CD4-positive, alpha-beta memory T cell (primary cell): ENCODE results near the gene VAMP7. TPM values are rescaled to one million over a fixed set of nuclear protein-coding genes. Genes with fewer than 3 reads are reported as not detected.
"Not testable (repeated sequence)": the region's sequence is repeated elsewhere in the genome, so short reads cannot be mapped to it uniquely, and the experiment has no call there.

ENCODE experiments used
- CTCF ChIA-PET: fragments of 350-600 bp; sonication (Branson Sonifier 250); formaldehyde crosslinking; loops from one replicate; lab custom pipeline; 2021; ENCODE audit warnings: inconsistent platforms; ENCODE audit not compliant: partially characterized antibody; lab: Charles Lee
- POLR2A ChIA-PET: fragments of 350-600 bp; sonication (Branson Sonifier 250); formaldehyde crosslinking; loops from one replicate; lab custom pipeline; 2021; ENCODE audit not compliant: partially characterized antibody; lab: Charles Lee
- DNase-seq, 5 donors: peaks; one replicate each; pipeline versions ENCODE4 v3.0.0 to v3.0.0-alpha.2; 2020 to 2022; ENCODE audit warnings: mixed read lengths in 1 of 5
- H3K27ac ChIP-seq: one replicate; pipeline ENCODE4 v1.7.0; 2013; ENCODE audit warnings: low read depth, low read length
- H3K27me3 ChIP-seq: 2 replicates; pipeline ENCODE4 v1.7.0; 2013; ENCODE audit warnings: mild to moderate bottlenecking, low read length, moderate library complexity; ENCODE audit not compliant: insufficient read depth
- H3K36me3 ChIP-seq: 2 replicates; pipeline ENCODE4 v1.7.0; 2013; ENCODE audit warnings: mild to moderate bottlenecking, low read length, moderate library complexity; ENCODE audit not compliant: insufficient read depth
- H3K4me1 ChIP-seq: 2 replicates; pipeline ENCODE4 v1.7.0; 2013; ENCODE audit warnings: mild to moderate bottlenecking, low read length, moderate library complexity; ENCODE audit not compliant: insufficient read depth
- H3K4me3 ChIP-seq, 2 donors: one replicate each; pipeline ENCODE4 v1.7.0; 2013; ENCODE audit warnings: low read length in 2 of 2, mild to moderate bottlenecking in 1 of 2
- H3K9me3 ChIP-seq, 2 donors: one replicate each; pipeline ENCODE4 v1.7.0; 2013; ENCODE audit warnings: low read length in 2 of 2, control low read depth in 1 of 2; ENCODE audit not compliant: control insufficient read depth in 1 of 2
- H3K27ac Mint-ChIP-seq, 7 donors: one replicate each; pipeline ENCODE4 v1.8.0; 2020 to 2021; ENCODE audit warnings: mixed read lengths in 7 of 7, mild to moderate bottlenecking in 6 of 7, inconsistent platforms in 3 of 7, moderate library complexity in 3 of 7
- H3K27me3 Mint-ChIP-seq, 2 donors: one replicate each; pipeline ENCODE4 v1.8.0; 2020 to 2021; ENCODE audit warnings: mixed read lengths in 2 of 2
- H3K36me3 Mint-ChIP-seq, 2 donors: one replicate each; pipeline ENCODE4 v1.8.0; 2020 to 2021; ENCODE audit warnings: mixed read lengths in 2 of 2, inconsistent platforms in 1 of 2, mild to moderate bottlenecking in 1 of 2
- H3K4me1 Mint-ChIP-seq, 4 donors: one replicate each; pipeline ENCODE4 v1.8.0; 2020 to 2021; ENCODE audit warnings: mixed read lengths in 4 of 4, mild to moderate bottlenecking in 1 of 4
- H3K4me3 Mint-ChIP-seq, 8 donors: one replicate each; pipeline ENCODE4 v1.8.0; 2020 to 2021; ENCODE audit warnings: mixed read lengths in 8 of 8, mild to moderate bottlenecking in 7 of 8, moderate library complexity in 6 of 8, inconsistent platforms in 3 of 8
- H3K9me3 Mint-ChIP-seq, 8 donors: one replicate each; pipeline ENCODE4 v1.8.0; 2020 to 2021; ENCODE audit warnings: mixed read lengths in 8 of 8, mild to moderate bottlenecking in 5 of 8, inconsistent platforms in 3 of 8, moderate library complexity in 1 of 8
- intact Hi-C: fragments of 100-400 bp; cut with micrococcal nuclease; formaldehyde crosslinking; loops from one replicate; pipeline ENCODE4 v1.15.1; 2023
- polyA plus RNA-seq, 2 donors: library from polyadenylated mRNA; unstranded; fragments of 300-500 nt; fragmentation: Illumina TruSeq; gene quantifications; one replicate each; pipeline ENCODE4 v1.2.3, GENCODE V29; 2021
- total RNA-seq, 2 experiments: library from RNA; stranded (reverse); gene quantifications; one replicate each; pipeline ENCODE4 v1.2.3, GENCODE V29; 2021

The VAMP7 gene, protein sequence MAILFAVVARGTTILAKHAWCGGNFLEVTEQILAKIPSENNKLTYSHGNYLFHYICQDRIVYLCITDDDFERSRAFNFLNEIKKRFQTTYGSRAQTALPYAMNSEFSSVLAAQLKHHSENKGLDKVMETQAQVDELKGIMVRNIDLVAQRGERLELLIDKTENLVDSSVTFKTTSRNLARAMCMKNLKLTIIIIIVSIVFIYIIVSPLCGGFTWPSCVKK
- 10 to 100 TPM; 22.3 to 22.7 TPM for total RNA-seq
- polyA plus RNA-seq, result 10 to 100 TPM; 52.9 to 66.7 TPM

DNA sequence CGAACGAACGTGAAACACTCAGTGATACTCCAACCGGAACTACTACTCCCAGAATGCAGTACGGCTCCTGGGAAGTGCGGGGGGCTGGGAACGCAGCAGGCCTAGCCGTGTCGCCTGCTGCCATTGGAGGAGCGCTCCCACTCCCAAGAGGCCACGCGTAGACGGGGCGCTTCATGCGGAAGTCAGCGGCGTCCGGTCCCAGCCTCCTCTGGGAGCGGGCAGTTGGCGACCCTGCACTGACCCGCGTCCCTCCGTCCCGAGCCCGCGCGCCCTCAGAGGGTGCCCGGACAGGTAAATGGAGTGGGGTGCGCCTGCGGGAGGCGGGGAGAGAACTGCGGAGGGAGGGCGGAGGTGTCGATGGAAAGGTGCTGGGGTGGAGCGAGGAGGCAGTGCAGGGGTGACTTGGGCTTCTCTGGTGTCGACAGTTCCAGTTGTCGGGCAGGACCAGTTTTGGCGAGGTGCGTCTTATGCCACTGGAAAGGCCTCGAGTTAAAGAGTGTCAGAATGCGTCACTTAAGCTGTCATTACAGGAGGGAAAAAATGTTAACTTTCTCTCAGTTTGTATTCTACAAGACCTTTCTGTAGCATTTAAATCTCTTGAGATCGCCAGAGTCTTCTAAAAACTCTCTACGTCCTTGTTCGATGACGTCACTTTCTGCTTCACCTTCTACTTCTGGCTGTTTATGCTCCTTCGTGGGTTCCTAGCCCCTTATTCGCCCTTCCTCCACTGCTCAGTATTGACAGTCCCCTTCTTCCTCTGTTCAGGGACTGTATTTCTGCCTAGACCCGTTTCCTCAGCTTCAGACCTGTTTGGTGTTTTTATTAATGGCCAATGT lies at the start of gene VAMP7:
Gene VAMP7, plus strand, starts transcription at position 188 of the 836 bp plus-strand sequence. CDS start 8,122 bp downstream, outside the sequence.
- peak within 1 kb of the TSS; percentile 83 to 96 (median 94) for H3K27ac Mint-ChIP-seq

DNA sequence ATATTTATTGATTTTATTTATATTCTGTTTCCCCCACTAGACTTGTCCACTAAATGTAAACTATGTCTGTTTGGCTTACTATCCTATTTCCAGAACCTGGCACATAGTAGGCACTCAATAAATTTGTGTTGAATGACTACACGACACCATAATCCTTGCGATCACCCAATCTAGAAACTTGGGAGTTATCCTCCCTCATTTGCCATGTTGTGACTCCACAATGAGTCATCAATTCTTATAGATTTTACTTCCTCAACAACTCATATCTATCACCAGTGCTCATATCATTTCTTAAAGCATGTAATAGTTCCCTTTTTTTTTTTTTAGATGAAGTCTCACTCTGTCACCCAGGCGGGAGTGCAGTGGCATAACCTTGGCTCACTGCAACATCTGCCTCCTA lies 39.9 kb upstream of the VAMP7 start:
- Histone ChIP-seq H3K27me3 (no peaks in the 10 kb centered on the region), H3K9me3 (no peaks in the 10 kb centered on the region), H3K4me3 (no peak overlapping the region), H3K27ac (no peak overlapping the region), H3K4me1 (no peaks in the 10 kb centered on the region), H3K36me3 (no peaks in the 10 kb centered on the region)
- H3K4me1 Mint-ChIP-seq, result no peaks in the 10 kb centered on the region
- no peaks in the 10 kb centered on the region for H3K36me3 Mint-ChIP-seq
- intact Hi-C loops, result no loop called here
- ChIA-PET CTCF (no interaction called here), POLR2A (no interaction called here)
- no peaks in the 10 kb centered on the region for H3K27me3 Mint-ChIP-seq
- no peak overlapping the region for H3K4me3 Mint-ChIP-seq
- DNase-seq, result no peak
- H3K9me3 Mint-ChIP-seq, result peaks cover 0 to 8% (median 5%) of the 10 kb centered on the region in 8 donors
- H3K27ac Mint-ChIP-seq, result no peak overlapping the region

More for the DNA sequence above, at the start of gene VAMP7:
- Histone ChIP-seq H3K36me3 (no peaks in the 10 kb centered on the region), H3K9me3 (no peaks in the 10 kb centered on the region), H3K4me1 (peaks cover 26% of the 10 kb centered on the region), H3K4me3 (peak within 1 kb of the TSS; percentile 57 to 70), H3K27ac (peak within 1 kb of the TSS; percentile 74), H3K27me3 (no peaks in the 10 kb centered on the region)
- intact Hi-C loops, result loop anchor here (5.0 kb wide), 1 partner anchor 619 kb away; the partner anchor contains the start of gene RAB39B
- peak within 1 kb of the TSS; percentile 91 to 96 (median 94) for H3K4me3 Mint-ChIP-seq
- ChIA-PET CTCF (no interaction called here), POLR2A (no interaction called here)
- H3K36me3 Mint-ChIP-seq, result peaks cover 0 to 13% of the 10 kb centered on the region in 2 donors
- DNase-seq, result peak; percentile 75 to 86 (median 77)
- peaks cover 16 to 40% (median 28%) of the 10 kb centered on the region in 4 donors for H3K4me1 Mint-ChIP-seq
- H3K27me3 Mint-ChIP-seq, result no peaks in the 10 kb centered on the region
- peaks cover 0 to 2% (median 0%) of the 10 kb centered on the region in 8 donors for H3K9me3 Mint-ChIP-seq

DNA sequence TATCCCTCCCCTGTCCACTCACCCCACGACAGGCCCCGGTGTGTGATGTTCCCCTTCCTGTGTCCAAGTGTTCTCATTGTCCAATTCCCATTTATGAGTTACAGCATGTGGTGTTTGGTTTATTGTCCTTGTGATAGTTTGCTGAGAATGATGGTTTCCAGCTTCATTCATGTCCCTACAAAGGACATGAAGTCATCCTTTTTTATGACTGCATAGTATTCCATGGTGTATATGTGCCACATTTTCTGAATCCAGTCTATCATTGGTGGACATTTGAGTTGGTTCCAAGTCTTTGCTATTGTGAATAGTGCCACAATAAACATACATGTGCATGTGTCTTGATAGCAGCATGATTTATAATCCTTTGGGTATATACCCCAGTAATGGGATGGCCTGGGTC lies 29.4 kb upstream of the VAMP7 start:
- H3K27me3 Mint-ChIP-seq, H3K27ac ChIP-seq, DNase-seq, intact Hi-C loops, H3K36me3 Mint-ChIP-seq, H3K4me3 ChIP-seq, H3K4me1 Mint-ChIP-seq, H3K27me3 ChIP-seq, H3K27ac Mint-ChIP-seq, H3K9me3 ChIP-seq, H3K4me1 ChIP-seq, H3K36me3 ChIP-seq, H3K9me3 Mint-ChIP-seq, CTCF ChIA-PET, H3K4me3 Mint-ChIP-seq, POLR2A ChIA-PET: not testable (repeated sequence)

DNA sequence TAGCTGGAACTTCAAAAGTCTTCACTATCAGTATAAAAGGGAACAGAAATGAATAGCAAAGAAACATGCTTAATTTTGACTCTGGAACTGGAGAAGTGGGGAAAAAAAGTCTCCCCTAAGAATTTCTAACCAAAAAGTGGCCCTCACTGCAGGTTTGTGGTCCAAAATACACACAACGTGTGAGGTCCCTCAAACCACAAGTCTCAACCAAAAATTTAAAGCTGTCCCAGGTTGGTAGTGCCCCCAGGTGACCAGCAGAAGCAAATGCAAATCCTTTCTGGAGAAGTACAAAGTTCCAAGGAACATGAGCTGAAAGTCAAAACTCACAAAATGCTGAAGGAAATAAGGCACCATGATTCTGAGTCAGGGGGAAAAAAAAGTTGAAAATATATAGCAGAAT lies 23.6 kb upstream of the VAMP7 start:
- Mint-ChIP-seq H3K4me1 (no peaks in the 10 kb centered on the region), H3K4me3 (no peak overlapping the region), H3K27ac (no peak overlapping the region), H3K9me3 (peaks cover 0 to 7% (median 0%) of the 10 kb centered on the region in 8 donors), H3K36me3 (no peaks in the 10 kb centered on the region), H3K27me3 (peaks cover 0 to 10% of the 10 kb centered on the region in 2 donors)
- no peak for DNase-seq
- Histone ChIP-seq H3K4me1 (no peaks in the 10 kb centered on the region), H3K36me3 (no peaks in the 10 kb centered on the region), H3K4me3 (no peak overlapping the region), H3K27me3 (no peaks in the 10 kb centered on the region), H3K9me3 (no peaks in the 10 kb centered on the region), H3K27ac (no peak overlapping the region)
- intact Hi-C loops, result no loop called here
- POLR2A ChIA-PET, result no interaction called here
- CTCF ChIA-PET, result no interaction called here

DNA sequence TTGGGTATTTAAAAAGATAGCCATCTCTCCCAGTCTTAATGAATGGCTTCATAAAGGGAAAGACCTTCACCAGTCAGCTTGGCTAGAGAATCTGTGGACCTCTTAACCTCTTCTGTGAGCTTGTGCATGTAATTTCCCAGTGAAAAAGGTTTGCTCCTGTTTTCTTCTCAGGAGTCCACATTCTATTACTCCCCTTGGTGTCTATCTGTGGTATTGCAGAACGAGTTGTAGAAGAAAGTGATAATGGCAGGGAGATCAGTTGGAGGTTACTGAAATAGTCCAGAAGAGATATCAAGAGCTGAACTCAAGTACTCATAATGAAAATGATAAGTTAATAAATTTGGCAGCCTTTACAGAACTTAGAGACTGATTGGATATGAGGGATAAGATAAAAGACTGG lies 16.5 kb upstream of the VAMP7 start:
- Histone ChIP-seq H3K27ac (no peak overlapping the region), H3K4me1 (no peaks in the 10 kb centered on the region), H3K36me3 (no peaks in the 10 kb centered on the region), H3K4me3 (no peak overlapping the region), H3K27me3 (no peaks in the 10 kb centered on the region), H3K9me3 (no peaks in the 10 kb centered on the region)
- H3K36me3 Mint-ChIP-seq, result peaks cover 0 to 3% of the 10 kb centered on the region in 2 donors
- no peaks in the 10 kb centered on the region for H3K4me1 Mint-ChIP-seq
- CTCF ChIA-PET, result no interaction called here
- POLR2A ChIA-PET, result no interaction called here
- peaks cover 3 to 21% (median 9%) of the 10 kb centered on the region in 8 donors for H3K9me3 Mint-ChIP-seq
- DNase-seq, result no peak
- no peak overlapping the region for H3K27ac Mint-ChIP-seq
- no peak overlapping the region for H3K4me3 Mint-ChIP-seq
- H3K27me3 Mint-ChIP-seq, result peaks cover 4 to 7% of the 10 kb centered on the region in 2 donors
- intact Hi-C loops, result no loop called here

DNA sequence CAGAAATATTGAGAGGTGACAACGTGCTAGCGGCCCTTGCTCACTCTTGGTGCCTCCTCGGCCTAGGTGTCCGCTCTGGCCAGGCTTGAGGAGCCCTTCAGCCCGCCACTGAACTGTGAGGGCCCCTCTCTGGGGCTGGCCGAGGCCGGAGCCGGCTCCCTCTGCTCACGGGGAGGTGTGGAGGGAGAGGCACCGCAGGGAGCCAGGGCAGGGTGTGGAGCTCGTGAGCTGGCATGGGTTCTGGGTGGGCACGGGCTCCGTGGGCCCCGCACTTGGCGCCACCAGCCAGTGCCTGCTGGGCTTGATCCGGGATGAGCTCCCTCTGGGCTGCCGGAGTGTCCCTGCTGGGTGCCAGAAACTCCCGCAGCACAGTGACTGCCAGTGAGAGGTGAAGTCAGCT lies 16.0 kb upstream of the VAMP7 start:
- Mint-ChIP-seq H3K4me3 (no peak overlapping the region), H3K9me3 (peaks cover 3 to 21% (median 9%) of the 10 kb centered on the region in 8 donors), H3K4me1 (no peaks in the 10 kb centered on the region), H3K27me3 (peaks cover 4 to 7% of the 10 kb centered on the region in 2 donors), H3K36me3 (peaks cover 0 to 3% of the 10 kb centered on the region in 2 donors), H3K27ac (no peak overlapping the region)
- Histone ChIP-seq H3K4me3 (no peak overlapping the region), H3K9me3 (no peaks in the 10 kb centered on the region), H3K27ac (no peak overlapping the region), H3K4me1 (no peaks in the 10 kb centered on the region), H3K27me3 (no peaks in the 10 kb centered on the region), H3K36me3 (no peaks in the 10 kb centered on the region)
- DNase-seq, result no peak
- POLR2A ChIA-PET, result no interaction called here
- CTCF ChIA-PET, result no interaction called here
- intact Hi-C loops, result no loop called here

DNA sequence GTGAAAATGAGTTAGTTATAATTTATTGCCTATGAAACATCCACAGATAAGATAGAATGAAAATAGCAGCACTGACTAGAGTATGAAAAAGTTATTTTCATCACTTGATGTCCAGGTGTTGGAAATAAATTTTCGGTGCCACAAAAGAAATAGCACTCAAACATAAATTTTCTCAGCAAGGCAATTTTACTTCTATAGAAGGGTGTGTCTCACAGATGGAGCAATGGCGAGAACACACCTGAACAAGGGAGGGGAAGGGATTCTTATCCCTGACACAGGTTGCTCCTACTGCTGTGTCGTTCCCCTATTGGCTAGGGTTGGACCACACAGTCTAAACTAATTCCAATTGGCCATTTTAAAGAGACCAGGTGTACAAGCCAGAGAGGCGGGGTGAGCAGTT lies 13.3 kb upstream of the VAMP7 start:
- Mint-ChIP-seq H3K4me1 (no peaks in the 10 kb centered on the region), H3K4me3 (no peak overlapping the region), H3K36me3 (peaks cover 0 to 3% of the 10 kb centered on the region in 2 donors), H3K27ac (peak overlapping the region in 1 of 7 donors; percentile 20), H3K9me3 (peaks cover 3 to 21% (median 9%) of the 10 kb centered on the region in 8 donors), H3K27me3 (peaks cover 6 to 7% of the 10 kb centered on the region in 2 donors)
- Histone ChIP-seq H3K4me1 (no peaks in the 10 kb centered on the region), H3K9me3 (no peaks in the 10 kb centered on the region), H3K27me3 (no peaks in the 10 kb centered on the region), H3K36me3 (no peaks in the 10 kb centered on the region), H3K4me3 (no peak overlapping the region), H3K27ac (no peak overlapping the region)
- ChIA-PET POLR2A (no interaction called here), CTCF (no interaction called here)
- intact Hi-C loops, result no loop called here
- no peak for DNase-seq
